Fibroblast of lung (primary cell): ENCODE results near the gene BRINP2.

Experiments
- EZH2 ChIP-seq: IDR thresholded peaks from 2 replicates; pipeline ENCODE4 v1.5.1; 2012; ENCODE audit warnings: low read length, control low read depth, mild to moderate bottlenecking; ENCODE audit errors: missing control alignments
- TF ChIP-seq, protein P1 (sequence below), 2 donors: IDR thresholded peaks in 1 of 2; conservative IDR thresholded peaks in 1 of 2; 1 replicate in 1 of 2; 2 replicates in 1 of 2; pipeline ENCODE4 v1.5.1; 2011 to 2012; ENCODE audit warnings: low read length in 2 of 2, control low read depth in 1 of 2, inconsistent platforms in 1 of 2, low read depth in 1 of 2, mild to moderate bottlenecking in 1 of 2

DNA sequence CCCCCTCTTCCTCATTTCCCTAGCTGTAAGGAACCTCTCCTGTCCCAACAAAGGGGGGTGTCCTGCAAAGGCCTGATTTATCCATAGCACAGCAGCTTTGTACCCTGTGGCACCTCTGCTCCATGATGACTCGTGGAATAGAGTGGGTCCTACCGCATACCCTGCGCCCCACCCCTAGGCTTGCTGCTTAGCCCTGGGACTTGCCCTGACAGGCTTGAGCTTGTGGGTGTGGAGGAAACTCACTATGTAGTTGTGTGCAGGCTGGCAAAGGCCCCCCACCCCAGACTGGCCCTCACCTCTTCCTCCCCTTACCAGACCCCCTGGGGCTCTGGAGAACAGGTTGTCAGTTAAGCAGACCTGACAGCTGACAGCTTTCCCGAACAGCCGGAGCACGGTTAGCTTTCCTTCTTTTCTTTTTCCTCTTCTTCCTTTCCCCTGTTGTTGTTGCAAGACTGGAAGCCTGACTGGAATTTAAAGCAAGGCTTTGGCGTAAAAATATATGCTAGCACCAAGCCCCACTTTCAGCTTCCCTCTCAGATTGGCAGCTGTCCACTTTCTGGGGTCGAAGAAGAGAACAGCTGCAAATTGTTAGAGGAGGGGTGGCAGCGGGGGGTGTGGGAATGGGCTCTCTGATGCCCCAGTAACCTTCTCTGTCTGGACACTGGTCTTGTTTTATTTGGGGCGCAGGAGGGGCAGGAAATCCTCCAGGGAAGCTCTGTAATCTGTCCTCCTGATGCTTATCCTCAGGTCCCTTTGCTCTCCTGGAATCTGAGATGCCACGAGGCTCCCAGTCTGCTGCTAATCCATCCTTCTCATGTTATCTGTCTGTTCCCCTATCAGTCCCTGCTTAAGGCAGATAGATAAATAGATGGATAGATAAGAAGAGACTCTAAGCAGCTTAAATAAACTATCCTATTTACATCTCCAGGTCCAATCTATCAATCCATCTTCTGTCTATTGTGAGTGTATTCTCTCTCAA is 134.6 kb downstream of the BRINP2 start:
- TF ChIP-seq, protein P1, sequence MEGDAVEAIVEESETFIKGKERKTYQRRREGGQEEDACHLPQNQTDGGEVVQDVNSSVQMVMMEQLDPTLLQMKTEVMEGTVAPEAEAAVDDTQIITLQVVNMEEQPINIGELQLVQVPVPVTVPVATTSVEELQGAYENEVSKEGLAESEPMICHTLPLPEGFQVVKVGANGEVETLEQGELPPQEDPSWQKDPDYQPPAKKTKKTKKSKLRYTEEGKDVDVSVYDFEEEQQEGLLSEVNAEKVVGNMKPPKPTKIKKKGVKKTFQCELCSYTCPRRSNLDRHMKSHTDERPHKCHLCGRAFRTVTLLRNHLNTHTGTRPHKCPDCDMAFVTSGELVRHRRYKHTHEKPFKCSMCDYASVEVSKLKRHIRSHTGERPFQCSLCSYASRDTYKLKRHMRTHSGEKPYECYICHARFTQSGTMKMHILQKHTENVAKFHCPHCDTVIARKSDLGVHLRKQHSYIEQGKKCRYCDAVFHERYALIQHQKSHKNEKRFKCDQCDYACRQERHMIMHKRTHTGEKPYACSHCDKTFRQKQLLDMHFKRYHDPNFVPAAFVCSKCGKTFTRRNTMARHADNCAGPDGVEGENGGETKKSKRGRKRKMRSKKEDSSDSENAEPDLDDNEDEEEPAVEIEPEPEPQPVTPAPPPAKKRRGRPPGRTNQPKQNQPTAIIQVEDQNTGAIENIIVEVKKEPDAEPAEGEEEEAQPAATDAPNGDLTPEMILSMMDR (conservative IDR thresholded peaks at IDR 0.05 in 1 of 2, IDR thresholded peaks at IDR 0.05 in 1 of 2; ENCODE audit: low read depth in 1 of 2, low read length in 2 of 2): no peak
- no peak for TF ChIP-seq EZH2
